ENCODE data around the gene SNCB. TPM values are rescaled to one million over a fixed set of nuclear protein-coding genes. Genes with fewer than 3 reads are reported as not detected.

Gene SNCB
- total and polyA plus RNA-seq, 2 of the 8 experiments (the other 6 are each of a cell fraction or from before 2014, with no cell fraction given) = 4.2 to 5.9 TPM

GRCh38 chr5:176673651-176674583 lies 43.6 kb upstream of the SNCB start:
- Histone ChIP-seq H3K79me2 (ENCODE audit: control insufficient read depth in 1 of 2, insufficient read depth in 2 of 2, low read length in 2 of 2) (no peaks in the 10 kb centered on the region), H3K23ac (ENCODE audit: insufficient read length) (no peak overlapping the region), H2BK120ac (replicated peaks; ENCODE audit: low read depth, low read length) (no peak overlapping the region), H3K14ac (ENCODE audit: insufficient read length) (no peak overlapping the region), H2BK5ac (ENCODE audit: low read depth, low read length) (no peak overlapping the region), H3K56ac (replicated peaks; ENCODE audit: insufficient read length, low read depth, low read length) (no peak overlapping the region), H3K79me1 (ENCODE audit: low read depth, low read length) (no peaks in the 10 kb centered on the region), H3K4me3 (ENCODE audit: extremely low read depth in 1 of 4, insufficient read depth in 2 of 4, low read depth in 3 of 4, low read length in 4 of 4) (no peak overlapping the region), H3K9me3 (ENCODE audit: insufficient read depth in 2 of 2, low read depth in 1 of 2, low read length in 1 of 2) (no peaks in the 10 kb centered on the region), H3K4me2 (ENCODE audit: insufficient read depth in 1 of 2, low read depth in 2 of 2, low read length in 2 of 2) (no peak overlapping the region), H2BK15ac (ENCODE audit: low read length) (0 out of 2 replicates have a peak overlapping the region, but pooled peaks have one; percentile 81), H4K91ac (replicated peaks; ENCODE audit: insufficient read length, low read length) (no peak overlapping the region), H3K27ac (ENCODE audit: low read depth, low read length) (no peak overlapping the region), H2BK12ac (ENCODE audit: low read depth, low read length) (no peak overlapping the region), H4K5ac (ENCODE audit: insufficient read length, low read depth, low read length) (no peak overlapping the region), H2BK20ac (ENCODE audit: low read length) (0 out of 2 replicates have a peak overlapping the region, but pooled peaks have one; percentile 80), H2AFZ (ENCODE audit: low read length) (no peak overlapping the region), H2AK5ac (ENCODE audit: low read depth, low read length) (peak overlapping the region; percentile 59; the same call in 1 of the 2 replicates), H4K20me1 (replicated peaks in 1 of 2; ENCODE audit: control insufficient read depth in 1 of 2, insufficient read depth in 2 of 2, low read length in 2 of 2) (no peaks in the 10 kb centered on the region), H3K4ac (replicated peaks; ENCODE audit: insufficient read length, low read depth, low read length) (no peak overlapping the region), H3K9ac (replicated peaks in 1 of 4; ENCODE audit: extremely low read depth in 1 of 4, low read depth in 3 of 4, low read length in 3 of 4) (no peak overlapping the region), H4K8ac (ENCODE audit: extremely low read depth, insufficient read depth, low read length) (no peak overlapping the region; the same call in 1 of the 2 replicates), H3K23me2 (ENCODE audit: low read depth, low read length) (no peaks in the 10 kb centered on the region), H3K18ac (ENCODE audit: extremely low read depth, low read length) (no peak overlapping the region), H3K36me3 (ENCODE audit: control insufficient read depth in 2 of 4, insufficient read depth in 4 of 4, low read length in 3 of 4) (no peaks in the 10 kb centered on the region), H3K27me3 (replicated peaks in 1 of 4; ENCODE audit: control insufficient read depth in 3 of 4, extremely low read depth in 1 of 4, insufficient read depth in 3 of 4, low read length in 3 of 4) (peaks cover 0 to 4% (median 0%) of the 10 kb centered on the region in 4 experiments; a peak in 2 of 7 replicates), H3K4me1 (replicated peaks in 1 of 4; ENCODE audit: control insufficient read depth in 3 of 4, insufficient read depth in 4 of 4, low read length in 3 of 4) (peaks cover 0 to 18% (median 6%) of the 10 kb centered on the region in 4 experiments; a peak in 6 of 7 replicates)
- POLR2A ChIA-PET (ENCODE audit: partially characterized antibody) = interaction anchor here (0.9 to 1.7 kb wide), 3 partner anchors 10 to 70 kb away, joined by 3 to 4 read pairs (median 3); no protein-coding TSS in a partner anchor
- TF ChIP-seq EP300 (IDR thresholded peaks at IDR 0.05; ENCODE audit: borderline replicate concordance in 1 of 2, low read depth in 2 of 2, low read length in 2 of 2) (no peak), ZNF274 (IDR thresholded peaks at IDR 0.05; ENCODE audit: borderline replicate concordance, extremely low read depth, low read length) (no peak), GTF2F1 (IDR thresholded peaks at IDR 0.05; ENCODE audit: borderline replicate concordance, low read depth, low read length) (no peak), YY1 (IDR thresholded peaks at IDR 0.05; ENCODE audit: low read depth, low read length) (no peak), CHD2 (IDR thresholded peaks at IDR 0.05; ENCODE audit: low read length) (no peak)
- CTCF ChIA-PET (ENCODE audit: partially characterized antibody) = interaction anchor here (0.7 to 35.1 kb wide), 12 partner anchors 7 to 222 kb away, joined by 3 to 859 read pairs (median 4); no protein-coding TSS in a partner anchor
- DNase-seq (ENCODE audit: low read depth in 1 of 2, low spot score in 2 of 2) = no peak
- WGBS, 2 experiments (ENCODE audit: extremely low coverage in 1 of 2, insufficient coverage in 1 of 2, insufficient read length in 1 of 2, insufficient replicate concordance in 2 of 2, low coverage in 1 of 2, low lambda C conversion rate in 2 of 2, missing lambda C conversion rate in 1 of 2) = 89% methylated on average over 17 of the region's 18 CpGs; no CpG with 5 or more reads in 1 of the 2 experiments
- no peak for FAIRE-seq
